GM18526 (cell line): ENCODE measurements around the gene ARMC3.

Experiments used
- POLR2A ChIP-seq: IDR thresholded peaks from 3 replicates; pipeline ENCODE4 v1.6.1; 2011; ENCODE audit not compliant: insufficient read length; ENCODE audit errors: extremely low read depth

Gene ARMC3

GRCh38 chr10:22912763-22913384, 15.0 kb upstream of the ARMC3 start:
- no peak for TF ChIP-seq POLR2A

GRCh38 chr10:22913474-22914092, 14.3 kb upstream of the ARMC3 start:
- no peak for TF ChIP-seq POLR2A

GRCh38 chr10:22915314-22915713, 12.5 kb upstream of the ARMC3 start:
- no peak for TF ChIP-seq POLR2A

GRCh38 chr10:22925088-22925487, 2.8 kb upstream of the ARMC3 start:
- TF ChIP-seq POLR2A, result no peak

GRCh38 chr10:22927166-22927565, 687 bp upstream of the ARMC3 start:
- no peak for TF ChIP-seq POLR2A

- no peak for TF ChIP-seq POLR2A
Measured at GRCh38 chr10:22931948-22932347, 4.1 kb downstream of the ARMC3 start.

- no peak for TF ChIP-seq POLR2A
Measured at GRCh38 chr10:22932626-22933370, 4.9 kb downstream of the ARMC3 start.

GRCh38 chr10:22934726-22935125, 6.9 kb downstream of the ARMC3 start:
- no peak for TF ChIP-seq POLR2A

- no peak for TF ChIP-seq POLR2A
Measured at GRCh38 chr10:22942437-22942836, 14.6 kb downstream of the ARMC3 start.

- no peak for TF ChIP-seq POLR2A
Measured at GRCh38 chr10:22945934-22946673, 18.3 kb downstream of the ARMC3 start.

- no peak for TF ChIP-seq POLR2A
Measured at GRCh38 chr10:22954970-22955369, 27.1 kb downstream of the ARMC3 start.

- TF ChIP-seq POLR2A, result no peak
Measured at GRCh38 chr10:22958338-22958737, 30.5 kb downstream of the ARMC3 start.

GRCh38 chr10:22959292-22959691, 31.4 kb downstream of the ARMC3 start:
- no peak for TF ChIP-seq POLR2A

GRCh38 chr10:22959950-22960349, 32.1 kb downstream of the ARMC3 start:
- TF ChIP-seq POLR2A, result no peak

GRCh38 chr10:22962817-22963216, 35.0 kb downstream of the ARMC3 start:
- no peak for TF ChIP-seq POLR2A

- TF ChIP-seq POLR2A, result no peak
Measured at GRCh38 chr10:22969704-22970103, 41.9 kb downstream of the ARMC3 start.
